ENCODE measurements around the gene L3MBTL3. TPM values are rescaled to one million over a fixed set of nuclear protein-coding genes. Genes with fewer than 3 reads are reported as not detected.

Gene L3MBTL3
- 10 to 100 TPM; 31.7 to 34.0 TPM for total RNA-seq

- H3K36me3 Mint-ChIP-seq (ENCODE audit: low read depth), result peaks cover 16% of the 10 kb centered on the region
- ChIA-PET CTCF (no interaction called here), POLR2A (interaction anchor here (0.6 to 1.0 kb wide), 3 partner anchors 8 to 24 kb away, joined by 3 to 4 read pairs (median 3); no protein-coding TSS in a partner anchor)
- peak; percentile 91 for DNase-seq
- no peaks in the 10 kb centered on the region for H3K27me3 Mint-ChIP-seq (ENCODE audit: low read depth)
- H3K27ac Mint-ChIP-seq, result peak within 1 kb of the TSS; percentile 99
- peak; percentile 80 for ATAC-seq
- peak within 1 kb of the TSS; percentile 100 for H3K4me3 Mint-ChIP-seq
- no peaks in the 10 kb centered on the region for H3K9me3 Mint-ChIP-seq (ENCODE audit: insufficient read depth)
- H3K4me1 Mint-ChIP-seq (ENCODE audit: low read depth), result peaks cover 29% of the 10 kb centered on the region
Measured at GRCh38 chr6:130018292-130018743, at the start of gene L3MBTL3. TSS of gene L3MBTL3 (plus strand) at chr6:130018581. CDS start at chr6:130042700, 24,119 bp downstream.

- ChIA-PET CTCF (no interaction called here), POLR2A (no interaction called here)
- Mint-ChIP-seq H3K27ac (no peak overlapping the region), H3K4me3 (no peak overlapping the region), H3K27me3 (ENCODE audit: low read depth) (peaks cover 23% of the 10 kb centered on the region), H3K9me3 (ENCODE audit: insufficient read depth) (no peaks in the 10 kb centered on the region), H3K36me3 (ENCODE audit: low read depth) (no peaks in the 10 kb centered on the region), H3K4me1 (ENCODE audit: low read depth) (no peaks in the 10 kb centered on the region)
- DNase-seq (no peak), ATAC-seq (no peak)
Measured at GRCh38 chr6:129969064-129969463, 49.3 kb upstream of the L3MBTL3 start.

- peaks cover 5% of the 10 kb centered on the region for H3K9me3 Mint-ChIP-seq (ENCODE audit: insufficient read depth)
- CTCF ChIA-PET, result interaction anchor here (0.7 kb wide), 1 partner anchor 527 kb away, joined by 3 read pairs; no protein-coding TSS in a partner anchor
- DNase-seq (no peak), ATAC-seq (no peak)
- H3K27ac Mint-ChIP-seq, result no peak overlapping the region
- no peaks in the 10 kb centered on the region for H3K4me1 Mint-ChIP-seq (ENCODE audit: low read depth)
- H3K36me3 Mint-ChIP-seq (ENCODE audit: low read depth), result no peaks in the 10 kb centered on the region
- H3K4me3 Mint-ChIP-seq, result no peak overlapping the region
- POLR2A ChIA-PET, result no interaction called here
- H3K27me3 Mint-ChIP-seq (ENCODE audit: low read depth), result peaks cover 7% of the 10 kb centered on the region
Measured at GRCh38 chr6:129976110-129976509, 42.3 kb upstream of the L3MBTL3 start.

GRCh38 chr6:129978148-129978916, 40.0 kb upstream of the L3MBTL3 start:
- H3K36me3 Mint-ChIP-seq (ENCODE audit: low read depth), result no peaks in the 10 kb centered on the region
- H3K9me3 Mint-ChIP-seq (ENCODE audit: insufficient read depth), result peaks cover 5% of the 10 kb centered on the region
- H3K4me3 Mint-ChIP-seq, result no peak overlapping the region
- DNase-seq, result no peak
- peaks cover 5% of the 10 kb centered on the region for H3K27me3 Mint-ChIP-seq (ENCODE audit: low read depth)
- H3K4me1 Mint-ChIP-seq (ENCODE audit: low read depth), result no peaks in the 10 kb centered on the region
- POLR2A ChIA-PET, result no interaction called here
- H3K27ac Mint-ChIP-seq, result no peak overlapping the region
- CTCF ChIA-PET, result no interaction called here
- no peak for ATAC-seq

GRCh38 chr6:129980821-129981220, 37.6 kb upstream of the L3MBTL3 start:
- H3K4me3 Mint-ChIP-seq, result no peak overlapping the region
- ATAC-seq (no peak), DNase-seq (no peak)
- POLR2A ChIA-PET, result no interaction called here
- peaks cover 5% of the 10 kb centered on the region for H3K9me3 Mint-ChIP-seq (ENCODE audit: insufficient read depth)
- H3K27ac Mint-ChIP-seq, result no peak overlapping the region
- CTCF ChIA-PET, result interaction anchor here (1.3 to 1.6 kb wide), 2 partner anchors 40 to 383 kb away, joined by 4 to 10 read pairs; no protein-coding TSS in a partner anchor
- H3K4me1 Mint-ChIP-seq (ENCODE audit: low read depth), result no peaks in the 10 kb centered on the region
- peaks cover 5% of the 10 kb centered on the region for H3K27me3 Mint-ChIP-seq (ENCODE audit: low read depth)
- H3K36me3 Mint-ChIP-seq (ENCODE audit: low read depth), result no peaks in the 10 kb centered on the region

GRCh38 chr6:129981598-129981997, 36.8 kb upstream of the L3MBTL3 start:
- ATAC-seq (no peak), DNase-seq (no peak)
- H3K27me3 Mint-ChIP-seq (ENCODE audit: low read depth), result peaks cover 5% of the 10 kb centered on the region
- POLR2A ChIA-PET, result no interaction called here
- no peak overlapping the region for H3K4me3 Mint-ChIP-seq
- H3K27ac Mint-ChIP-seq, result no peak overlapping the region
- CTCF ChIA-PET, result interaction anchor here (0.7 to 1.6 kb wide), 5 partner anchors 17 to 482 kb away, joined by 3 to 10 read pairs (median 4); no protein-coding TSS in a partner anchor
- H3K36me3 Mint-ChIP-seq (ENCODE audit: low read depth), result no peaks in the 10 kb centered on the region
- H3K9me3 Mint-ChIP-seq (ENCODE audit: insufficient read depth), result peaks cover 5% of the 10 kb centered on the region
- H3K4me1 Mint-ChIP-seq (ENCODE audit: low read depth), result no peaks in the 10 kb centered on the region

- peak; percentile 67 for ATAC-seq
Measured at GRCh38 chr6:129989396-129989795, 29.0 kb upstream of the L3MBTL3 start.

GRCh38 chr6:129992881-129993280, 25.5 kb upstream of the L3MBTL3 start:
- Mint-ChIP-seq H3K9me3 (ENCODE audit: insufficient read depth) (no peaks in the 10 kb centered on the region), H3K4me3 (no peak overlapping the region), H3K36me3 (ENCODE audit: low read depth) (no peaks in the 10 kb centered on the region), H3K4me1 (ENCODE audit: low read depth) (peaks cover 12% of the 10 kb centered on the region), H3K27me3 (ENCODE audit: low read depth) (peaks cover 8% of the 10 kb centered on the region), H3K27ac (no peak overlapping the region)
- POLR2A ChIA-PET, result interaction anchor here (0.9 to 1.4 kb wide), 2 partner anchors 10 to 18 kb away, joined by 3 to 4 read pairs; no protein-coding TSS in a partner anchor
- DNase-seq (no peak), ATAC-seq (no peak)
- CTCF ChIA-PET, result interaction anchor here (1.0 to 1.1 kb wide), 2 partner anchors 29 to 56 kb away, joined by 3 to 4 read pairs; no protein-coding TSS in a partner anchor

More at GRCh38 chr6:129989396-129989795, 29.0 kb upstream of the L3MBTL3 start:
- Mint-ChIP-seq H3K4me3 (peak overlapping the region; percentile 0), H3K36me3 (ENCODE audit: low read depth) (no peaks in the 10 kb centered on the region), H3K27ac (peak overlapping the region; percentile 50), H3K4me1 (ENCODE audit: low read depth) (peaks cover 12% of the 10 kb centered on the region), H3K27me3 (ENCODE audit: low read depth) (peaks cover 4% of the 10 kb centered on the region), H3K9me3 (ENCODE audit: insufficient read depth) (no peaks in the 10 kb centered on the region)
- ChIA-PET CTCF (no interaction called here), POLR2A (no interaction called here)
- no peak for DNase-seq

GRCh38 chr6:129994410-129994809, 24.0 kb upstream of the L3MBTL3 start:
- ATAC-seq (no peak), DNase-seq (no peak)
- Mint-ChIP-seq H3K4me3 (no peak overlapping the region), H3K36me3 (ENCODE audit: low read depth) (no peaks in the 10 kb centered on the region), H3K9me3 (ENCODE audit: insufficient read depth) (no peaks in the 10 kb centered on the region), H3K27ac (no peak overlapping the region), H3K27me3 (ENCODE audit: low read depth) (peaks cover 8% of the 10 kb centered on the region), H3K4me1 (ENCODE audit: low read depth) (peaks cover 6% of the 10 kb centered on the region)
- POLR2A ChIA-PET, result interaction anchor here (0.6 kb wide), 1 partner anchor 24 kb away, joined by 3 read pairs; no protein-coding TSS in a partner anchor
- CTCF ChIA-PET, result no interaction called here

- H3K27ac Mint-ChIP-seq, result no peak overlapping the region
- no peak for DNase-seq
- H3K36me3 Mint-ChIP-seq (ENCODE audit: low read depth), result no peaks in the 10 kb centered on the region
- no peak for ATAC-seq
- H3K4me1 Mint-ChIP-seq (ENCODE audit: low read depth), result no peaks in the 10 kb centered on the region
- H3K27me3 Mint-ChIP-seq (ENCODE audit: low read depth), result peaks cover 10% of the 10 kb centered on the region
- no peak overlapping the region for H3K4me3 Mint-ChIP-seq
- ChIA-PET CTCF (no interaction called here), POLR2A (no interaction called here)
- no peaks in the 10 kb centered on the region for H3K9me3 Mint-ChIP-seq (ENCODE audit: insufficient read depth)
Measured at GRCh38 chr6:129996387-129996786, 22.0 kb upstream of the L3MBTL3 start.

GRCh38 chr6:130000526-130001421, 17.6 kb upstream of the L3MBTL3 start:
- Mint-ChIP-seq H3K9me3 (ENCODE audit: insufficient read depth) (no peaks in the 10 kb centered on the region), H3K4me1 (ENCODE audit: low read depth) (no peaks in the 10 kb centered on the region), H3K27me3 (ENCODE audit: low read depth) (peaks cover 8% of the 10 kb centered on the region), H3K4me3 (no peak overlapping the region), H3K36me3 (ENCODE audit: low read depth) (no peaks in the 10 kb centered on the region), H3K27ac (no peak overlapping the region)
- ATAC-seq (no peak), DNase-seq (no peak)
- ChIA-PET POLR2A (no interaction called here), CTCF (interaction anchor here (0.9 kb wide), 1 partner anchor 15 kb away, joined by 3 read pairs; no protein-coding TSS in a partner anchor)
